Stimulated activated CD8-positive, alpha-beta memory T cell treated with anti-CD3 and anti-CD28 coated beads, Interleukin-15, amount 100 ng/mL, for 4 hours (primary cell): Measurements from ENCODE around the gene MAK.
A peak's percentile ranks its signal among the peaks of the same experiment; 100 is the strongest.
"Not testable (repeated sequence)": the region's sequence is repeated elsewhere in the genome, so short reads cannot be mapped to it uniquely, and the experiment has no call there.

Source experiments
- DNase-seq, 2 donors: peaks; one replicate each; pipeline ENCODE4 v3.0.0-alpha.2; 2020; ENCODE audit warnings: low read depth in 2 of 2

Gene MAK

GRCh38 chr6:10791673-10792072 is 46.7 kb downstream of the MAK start:
- DNase-seq, result no peak

DNA sequence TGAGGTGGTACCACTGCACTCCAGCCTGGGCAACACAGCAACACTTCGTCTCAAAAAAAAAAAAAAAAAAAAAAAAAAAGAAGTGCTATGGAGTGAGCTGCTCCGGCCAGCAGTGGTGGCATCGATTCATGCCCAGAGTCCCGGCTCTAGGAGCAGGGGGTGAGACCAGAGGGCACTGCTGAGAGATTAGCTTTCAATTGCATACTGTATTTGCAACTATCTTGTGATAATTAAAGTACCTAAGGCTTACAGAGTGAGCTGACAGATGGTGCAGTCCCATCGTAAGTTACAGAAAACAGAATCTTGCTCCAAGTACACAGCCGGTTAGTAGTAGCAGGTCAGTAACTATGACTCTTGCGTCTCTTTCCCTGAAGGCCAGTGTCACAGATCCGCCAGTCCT is 59.3 kb downstream of the MAK start:
- DNase-seq, result no peak

DNA sequence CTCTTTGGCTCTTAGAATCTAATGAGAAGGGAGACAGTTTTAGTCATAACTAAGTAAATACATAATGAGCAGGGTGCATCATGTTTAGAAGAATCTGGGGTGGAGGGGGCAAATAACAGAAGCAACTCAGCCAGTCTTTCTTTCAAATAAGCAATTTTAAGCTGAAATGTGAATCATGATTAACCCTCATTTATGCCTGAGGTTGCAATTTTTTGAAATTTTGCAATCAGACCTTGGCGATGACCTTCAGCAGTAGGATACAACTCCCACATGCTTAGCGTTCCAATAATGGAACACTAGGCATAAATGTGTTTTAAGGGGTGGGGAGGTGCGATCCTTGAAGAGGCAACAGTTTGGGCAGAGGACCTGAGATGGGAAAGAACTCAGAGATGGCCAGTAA is 60.1 kb downstream of the MAK start:
- no peak for DNase-seq

- no peak for DNase-seq
These were observed 66.9 kb downstream of the MAK start for GRCh38 chr6:10771371-10771894.

- no peak for DNase-seq
These were observed 68.9 kb downstream of the MAK start for GRCh38 chr6:10769419-10769818.

GRCh38 chr6:10763006-10763405 is 75.3 kb downstream of the MAK start:
- DNase-seq, result no peak

- DNase-seq, result no peak
These were observed 78.4 kb downstream of the MAK start for GRCh38 chr6:10759884-10760329.

DNA sequence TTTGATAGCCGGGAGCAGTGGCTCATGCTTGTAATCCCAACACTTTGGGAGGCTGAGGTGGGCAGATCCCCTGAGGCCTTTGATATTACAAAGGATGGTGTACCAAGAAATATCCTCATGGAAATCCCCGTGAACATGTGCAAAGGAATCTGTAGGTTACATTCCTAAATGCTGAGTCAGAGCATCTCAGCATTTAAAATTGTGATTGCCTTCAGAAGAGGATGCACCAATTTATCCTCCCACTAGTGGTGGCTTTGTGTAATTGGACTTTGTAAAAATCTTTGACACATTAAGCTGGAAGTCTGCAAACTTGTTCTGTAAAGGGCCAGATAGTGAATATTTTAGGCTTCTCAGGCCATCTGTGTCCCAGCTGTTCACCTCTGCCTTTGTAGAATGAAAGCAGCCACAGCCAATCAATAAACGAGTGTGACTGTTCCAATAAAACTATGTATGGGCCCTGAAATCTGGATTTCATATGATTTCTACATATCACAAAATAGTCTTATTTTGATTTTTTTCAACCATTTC is 79.0 kb downstream of the MAK start:
- DNase-seq, result no peak

DNA sequence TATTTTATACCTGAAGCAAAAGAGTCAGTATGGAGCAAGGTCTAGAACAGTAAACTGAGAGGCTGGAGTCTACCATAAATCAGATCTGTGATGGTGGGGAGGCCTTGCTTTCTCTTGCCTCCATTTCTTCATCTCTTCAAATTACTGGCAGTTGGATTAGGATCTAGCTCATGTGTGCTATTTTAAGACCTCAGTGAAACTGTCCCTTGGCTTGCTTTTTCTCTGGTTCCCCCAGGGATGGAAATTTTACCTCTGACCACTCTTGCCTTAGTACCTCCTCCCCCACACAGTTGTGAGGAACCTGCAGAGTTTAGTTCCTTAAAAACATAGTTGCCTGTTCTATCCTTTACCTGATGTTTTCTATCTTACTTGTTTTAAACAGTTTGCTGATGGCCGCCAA is 82.3 kb downstream of the MAK start:
- no peak for DNase-seq

GRCh38 chr6:10751757-10752156 is 86.6 kb downstream of the MAK start:
- not testable (repeated sequence) for DNase-seq

- not testable (repeated sequence) for DNase-seq
These were observed 87.8 kb downstream of the MAK start for GRCh38 chr6:10750568-10750967.

- no peak for DNase-seq
These were observed 88.6 kb downstream of the MAK start for GRCh38 chr6:10749734-10750133.

DNA sequence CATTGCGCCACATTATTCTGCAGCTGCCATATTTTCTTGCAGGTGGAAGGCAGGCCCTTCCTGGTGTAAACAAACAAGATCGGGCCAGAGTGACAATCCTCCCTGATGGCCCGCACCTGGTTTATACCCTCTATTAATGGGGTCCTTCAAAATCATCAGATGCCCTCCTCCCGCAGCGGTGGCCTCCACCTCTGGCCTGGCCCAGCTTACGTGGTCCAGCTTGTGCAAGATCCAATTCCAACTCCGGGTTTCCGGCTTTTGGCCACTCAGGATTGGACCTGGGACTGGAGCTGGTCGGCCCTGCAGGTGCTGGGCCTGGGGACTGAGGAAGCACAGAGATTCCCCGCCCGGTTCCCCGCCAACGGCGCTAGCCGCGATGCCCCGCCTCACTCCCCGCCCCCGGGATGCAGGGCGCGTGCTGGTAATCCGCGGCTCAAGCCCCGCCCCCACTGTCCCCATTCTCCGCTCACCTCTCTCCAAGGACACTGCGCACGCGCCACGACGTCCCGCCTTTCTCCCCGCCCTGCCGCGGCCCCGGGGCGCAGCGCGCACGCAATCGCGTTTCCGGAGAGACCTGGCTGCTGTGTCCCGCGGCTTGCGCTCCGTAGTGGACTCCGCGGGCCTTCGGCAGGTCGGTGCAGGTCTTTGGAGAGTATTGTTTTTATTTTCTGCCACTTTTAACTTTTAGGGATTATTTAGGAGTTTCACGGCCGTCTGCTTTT is 90.9 kb downstream of the MAK start, which contains the start of gene TMEM14B:
TSS of gene TMEM14B (plus strand) at position 555 of the 722 bp plus-strand sequence. CDS start 1,441 bp downstream, outside the sequence.
- peak; percentile 98 to 99 for DNase-seq

DNA sequence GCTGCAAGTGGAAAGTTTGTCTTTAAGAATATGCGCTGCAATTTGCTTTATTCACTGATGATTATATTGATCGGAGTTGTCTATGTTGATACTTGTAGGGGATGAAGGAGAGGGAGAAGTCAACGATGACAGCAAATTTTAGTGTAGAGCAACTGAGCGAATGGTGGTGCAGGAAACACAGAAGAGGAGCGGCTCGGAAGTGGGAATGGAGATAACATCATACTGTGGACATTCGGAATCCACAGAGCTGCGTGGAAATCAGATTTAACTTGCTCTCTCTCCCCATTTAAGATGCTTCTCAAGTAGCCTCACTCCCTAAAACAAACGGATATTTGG is 91.5 kb downstream of the MAK start:
- no peak for DNase-seq

- no peak for DNase-seq
These were observed 93.2 kb downstream of the MAK start for GRCh38 chr6:10745116-10745515.

GRCh38 chr6:10743515-10743914 is 94.8 kb downstream of the MAK start:
- DNase-seq, result no peak

GRCh38 chr6:10742251-10742650 is 96.1 kb downstream of the MAK start:
- DNase-seq, result no peak

GRCh38 chr6:10741643-10742042 is 96.7 kb downstream of the MAK start:
- DNase-seq, result not testable (repeated sequence)

DNA sequence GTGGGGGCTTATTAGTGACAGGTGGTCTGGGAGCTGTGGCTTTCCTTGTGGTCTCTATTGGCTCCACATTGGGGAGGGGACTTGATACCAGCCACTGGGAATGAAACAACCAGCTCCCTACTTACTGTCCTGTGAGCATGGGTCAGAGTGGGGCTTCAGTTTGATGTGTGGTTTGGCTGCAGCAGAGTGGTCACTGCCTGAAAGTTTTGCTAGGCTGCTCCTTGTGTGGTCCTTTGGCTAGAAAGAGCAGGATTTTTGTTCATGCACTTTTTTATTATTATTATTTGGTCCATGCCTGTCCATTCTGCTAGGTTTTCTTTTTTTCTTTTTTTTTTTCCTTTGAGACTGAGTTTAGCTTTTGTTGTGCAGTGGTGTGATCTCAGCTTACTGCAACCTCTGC is 98.3 kb downstream of the MAK start:
- DNase-seq, result no peak

- DNase-seq, result no peak
These were observed 101.6 kb downstream of the MAK start for GRCh38 chr6:10736731-10737130.

DNA sequence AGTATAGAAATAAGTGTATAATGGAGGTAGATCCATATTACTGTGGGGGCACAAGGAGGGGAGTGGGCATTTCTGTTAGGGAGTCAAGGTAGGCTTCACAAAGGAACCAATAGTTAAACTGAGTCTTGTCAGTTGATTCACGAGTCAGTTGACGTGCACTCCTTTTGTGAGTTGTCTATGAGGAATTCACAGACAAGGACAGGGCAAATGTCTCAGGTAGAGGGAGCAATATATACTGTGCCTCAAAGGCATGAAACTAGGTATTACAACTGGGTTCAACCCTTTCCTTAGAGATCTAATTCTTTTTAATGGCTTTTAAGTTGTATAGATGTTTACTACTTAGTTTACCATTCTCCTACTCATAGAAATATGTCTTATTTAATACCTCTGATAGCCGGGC is 104.5 kb downstream of the MAK start:
- DNase-seq, result no peak

DNA sequence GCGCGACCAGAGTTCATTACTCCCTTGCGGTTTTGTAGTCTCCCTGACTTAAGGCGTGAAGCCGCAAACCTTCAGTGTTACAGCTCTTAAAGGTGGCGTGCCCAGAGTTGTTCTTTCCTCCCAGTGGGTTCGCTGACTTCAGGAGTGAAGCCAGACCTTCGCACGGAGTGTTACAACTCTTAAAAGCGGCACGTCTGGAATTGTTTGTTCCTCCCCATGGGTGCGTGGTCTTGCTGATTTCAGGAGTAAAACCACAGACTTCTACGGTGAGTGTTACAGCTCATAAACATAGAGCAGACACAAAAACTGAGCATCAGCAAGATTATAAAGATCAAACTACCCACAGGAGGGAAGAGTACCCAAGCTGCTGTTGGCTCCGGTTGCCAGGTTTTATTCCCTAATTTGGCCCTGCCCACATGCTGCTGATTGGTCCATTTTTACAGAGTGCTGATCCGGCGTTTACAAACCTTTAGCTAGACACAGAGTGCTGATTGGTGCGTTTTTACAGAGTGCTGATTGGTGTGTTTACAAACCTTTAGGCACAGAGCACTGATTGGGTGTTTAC is 105.1 kb downstream of the MAK start:
- no peak for DNase-seq

DNA sequence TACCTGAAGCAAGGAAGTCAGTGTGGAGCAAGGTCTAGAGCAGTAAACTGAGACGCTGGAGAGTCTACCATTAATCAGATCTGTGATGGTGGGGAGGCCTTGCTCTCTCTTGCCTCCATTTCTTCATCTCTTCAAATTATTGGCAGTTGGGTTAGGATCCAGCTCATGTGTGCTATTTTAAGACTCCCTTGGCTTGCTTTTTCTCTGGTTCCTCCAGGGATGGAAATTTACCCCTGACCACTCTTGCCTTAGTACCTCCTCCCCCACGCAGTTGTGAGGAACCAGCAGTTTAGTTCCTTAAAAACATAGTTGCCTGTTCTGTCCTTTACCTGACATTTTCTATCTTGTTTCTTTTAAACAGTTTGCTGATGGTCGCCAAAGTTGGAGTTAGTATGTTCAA is 108.1 kb downstream of the MAK start:
- no peak for DNase-seq
